ENCODE data around the gene GNAT2. TPM values are rescaled to one million over a fixed set of nuclear protein-coding genes. Genes with fewer than 3 reads are reported as not detected.

GNAT2 gene
- total RNA-seq, 1 experiment from 2014 or later = 0.20 TPM

DNA sequence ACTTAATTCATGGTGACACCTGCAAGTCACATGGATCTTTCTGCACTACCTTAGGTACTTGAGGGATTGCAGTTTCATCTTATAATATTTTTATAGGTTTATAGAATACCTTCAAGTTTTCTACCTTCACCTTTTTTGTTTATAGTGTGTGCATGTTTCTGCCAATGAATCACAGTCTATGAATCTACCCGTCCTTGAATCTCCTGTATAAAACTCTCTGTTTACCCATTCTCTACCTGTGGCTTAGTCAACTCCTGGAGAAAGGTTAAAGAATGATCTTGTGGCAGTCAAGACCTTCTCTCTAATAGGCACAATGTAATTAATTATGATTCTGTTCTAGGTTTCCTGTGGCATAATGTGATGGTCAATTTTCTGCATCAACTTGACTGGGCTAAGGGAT lies 45.3 kb upstream of the GNAT2 start:
- Histone ChIP-seq H4K8ac (replicated peaks; ENCODE audit: insufficient read length, low read depth, low read length) (no peak overlapping the region), H3K14ac (ENCODE audit: insufficient read depth, low read length) (no peak overlapping the region), H3K18ac (ENCODE audit: insufficient read length, low read depth, low read length) (no peak overlapping the region), H4K91ac (ENCODE audit: insufficient read length, low read depth, low read length) (no peak overlapping the region), H3K23me2 (ENCODE audit: insufficient read length, low read depth, low read length, poor library complexity, severe bottlenecking) (peaks cover 3% of the 10 kb centered on the region), H2AFZ (ENCODE audit: low read length) (no peak overlapping the region), H2BK5ac (ENCODE audit: insufficient read length, low read length) (no peak overlapping the region), H3T11ph (ENCODE audit: low read length) (no peak overlapping the region), H4K20me1 (ENCODE audit: control insufficient read depth, insufficient read depth, insufficient read length) (no peaks in the 10 kb centered on the region), H3K27ac (ENCODE audit: insufficient read length, low read depth, low read length) (no peak overlapping the region), H3K27me3 (ENCODE audit: insufficient read depth, low read length) (no peaks in the 10 kb centered on the region), H4K5ac (ENCODE audit: insufficient read length, low read depth, low read length) (no peak overlapping the region), H2BK120ac (ENCODE audit: low read depth, low read length, poor library complexity, severe bottlenecking) (no peak overlapping the region), H2AK5ac (ENCODE audit: insufficient read length, low read length) (no peak overlapping the region), H3K56ac (ENCODE audit: insufficient read length, low read depth, low read length) (no peak overlapping the region), H3K79me1 (ENCODE audit: insufficient read depth, low read depth, low read length, poor library complexity, severe bottlenecking) (no peaks in the 10 kb centered on the region), H3K79me2 (ENCODE audit: insufficient read depth, low read length) (no peaks in the 10 kb centered on the region), H3K23ac (ENCODE audit: insufficient read length, low read depth, low read length) (no peak overlapping the region), H2BK15ac (ENCODE audit: low read depth, low read length) (no peak overlapping the region), H3K4me1 (ENCODE audit: insufficient read depth, low read length) (no peaks in the 10 kb centered on the region), H3K4me2 (ENCODE audit: insufficient read depth, insufficient read length, low read length) (no peak overlapping the region), H2BK12ac (ENCODE audit: insufficient read length, low read depth, low read length) (no peak overlapping the region), H3K9ac (ENCODE audit: extremely low read depth, insufficient read length, low read length) (no peak overlapping the region), H3K9me3 (ENCODE audit: control insufficient read depth, low read depth, low read length) (no peaks in the 10 kb centered on the region), H2BK20ac (ENCODE audit: low read depth, low read length, poor library complexity, severe bottlenecking) (no peak overlapping the region), H3K4ac (ENCODE audit: low read depth, low read length) (no peak overlapping the region)
- WGBS (ENCODE audit: extremely low coverage, insufficient read length, low lambda C conversion rate) = no CpG with 5 or more reads among the region's 1 CpG
- DNase-seq = no peak
- peaks cover 3% of the 10 kb centered on the region for H3K27me3 Mint-ChIP-seq (ENCODE audit: low read depth)
- TF ChIP-seq, protein P1, sequence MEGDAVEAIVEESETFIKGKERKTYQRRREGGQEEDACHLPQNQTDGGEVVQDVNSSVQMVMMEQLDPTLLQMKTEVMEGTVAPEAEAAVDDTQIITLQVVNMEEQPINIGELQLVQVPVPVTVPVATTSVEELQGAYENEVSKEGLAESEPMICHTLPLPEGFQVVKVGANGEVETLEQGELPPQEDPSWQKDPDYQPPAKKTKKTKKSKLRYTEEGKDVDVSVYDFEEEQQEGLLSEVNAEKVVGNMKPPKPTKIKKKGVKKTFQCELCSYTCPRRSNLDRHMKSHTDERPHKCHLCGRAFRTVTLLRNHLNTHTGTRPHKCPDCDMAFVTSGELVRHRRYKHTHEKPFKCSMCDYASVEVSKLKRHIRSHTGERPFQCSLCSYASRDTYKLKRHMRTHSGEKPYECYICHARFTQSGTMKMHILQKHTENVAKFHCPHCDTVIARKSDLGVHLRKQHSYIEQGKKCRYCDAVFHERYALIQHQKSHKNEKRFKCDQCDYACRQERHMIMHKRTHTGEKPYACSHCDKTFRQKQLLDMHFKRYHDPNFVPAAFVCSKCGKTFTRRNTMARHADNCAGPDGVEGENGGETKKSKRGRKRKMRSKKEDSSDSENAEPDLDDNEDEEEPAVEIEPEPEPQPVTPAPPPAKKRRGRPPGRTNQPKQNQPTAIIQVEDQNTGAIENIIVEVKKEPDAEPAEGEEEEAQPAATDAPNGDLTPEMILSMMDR (conservative IDR thresholded peaks at IDR 0.05) = no peak
- peaks cover 8 to 11% of the 10 kb centered on the region in 2 experiments; a peak in 3 of 4 replicates for H3K4me1 Mint-ChIP-seq
- no peak overlapping the region for H3K27ac Mint-ChIP-seq
- peaks cover 0 to 2% of the 10 kb centered on the region in 2 experiments; a peak in 1 of 5 replicates for H3K9me3 Mint-ChIP-seq
- H3K4me3 Mint-ChIP-seq = no peak overlapping the region
- H3K36me3 Mint-ChIP-seq (ENCODE audit: insufficient read depth in 1 of 3, low read depth in 3 of 3) = peaks cover 0 to 5% (median 0%) of the 10 kb centered on the region in 3 experiments; a peak in 1 of 7 replicates
